Astrocyte of the spinal cord (primary cell): ENCODE measurements around the gene DDX46.
"Not testable (repeated sequence)": the region's sequence is repeated elsewhere in the genome, so short reads cannot be mapped to it uniquely, and the experiment has no call there.

Experiments
- DNase-seq: peaks from one replicate; pipeline ENCODE4 v3.0.0; 2011; ENCODE audit warnings: low read depth, low spot score
- H3K4me3 ChIP-seq: 2 replicates; pipeline ENCODE4 v1.5.1; 2011; ENCODE audit warnings: low read depth, mild to moderate bottlenecking, low read length, moderate library complexity
- CTCF ChIP-seq: IDR thresholded peaks from 2 replicates; pipeline ENCODE4 v1.5.1; 2012; ENCODE audit warnings: low read depth, mild to moderate bottlenecking, low read length, inconsistent platforms
- in situ Hi-C: cut with HindIII; loops from 2 replicates; pipeline ENCODE4 v1.10.0; 2017; ENCODE audit warnings: low sequenced_read_pairs

DDX46 gene, protein sequence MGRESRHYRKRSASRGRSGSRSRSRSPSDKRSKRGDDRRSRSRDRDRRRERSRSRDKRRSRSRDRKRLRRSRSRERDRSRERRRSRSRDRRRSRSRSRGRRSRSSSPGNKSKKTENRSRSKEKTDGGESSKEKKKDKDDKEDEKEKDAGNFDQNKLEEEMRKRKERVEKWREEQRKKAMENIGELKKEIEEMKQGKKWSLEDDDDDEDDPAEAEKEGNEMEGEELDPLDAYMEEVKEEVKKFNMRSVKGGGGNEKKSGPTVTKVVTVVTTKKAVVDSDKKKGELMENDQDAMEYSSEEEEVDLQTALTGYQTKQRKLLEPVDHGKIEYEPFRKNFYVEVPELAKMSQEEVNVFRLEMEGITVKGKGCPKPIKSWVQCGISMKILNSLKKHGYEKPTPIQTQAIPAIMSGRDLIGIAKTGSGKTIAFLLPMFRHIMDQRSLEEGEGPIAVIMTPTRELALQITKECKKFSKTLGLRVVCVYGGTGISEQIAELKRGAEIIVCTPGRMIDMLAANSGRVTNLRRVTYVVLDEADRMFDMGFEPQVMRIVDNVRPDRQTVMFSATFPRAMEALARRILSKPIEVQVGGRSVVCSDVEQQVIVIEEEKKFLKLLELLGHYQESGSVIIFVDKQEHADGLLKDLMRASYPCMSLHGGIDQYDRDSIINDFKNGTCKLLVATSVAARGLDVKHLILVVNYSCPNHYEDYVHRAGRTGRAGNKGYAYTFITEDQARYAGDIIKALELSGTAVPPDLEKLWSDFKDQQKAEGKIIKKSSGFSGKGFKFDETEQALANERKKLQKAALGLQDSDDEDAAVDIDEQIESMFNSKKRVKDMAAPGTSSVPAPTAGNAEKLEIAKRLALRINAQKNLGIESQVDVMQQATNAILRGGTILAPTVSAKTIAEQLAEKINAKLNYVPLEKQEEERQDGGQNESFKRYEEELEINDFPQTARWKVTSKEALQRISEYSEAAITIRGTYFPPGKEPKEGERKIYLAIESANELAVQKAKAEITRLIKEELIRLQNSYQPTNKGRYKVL

GRCh38 chr5:134758504-134759341 lies at the start of gene DDX46:
Gene DDX46 (plus strand): TSS chr5:134758779. CDS start chr5:134758939, 160 bp downstream.
- in situ Hi-C loops = no loop called here
- peak; percentile 75 for TF ChIP-seq CTCF

DNA sequence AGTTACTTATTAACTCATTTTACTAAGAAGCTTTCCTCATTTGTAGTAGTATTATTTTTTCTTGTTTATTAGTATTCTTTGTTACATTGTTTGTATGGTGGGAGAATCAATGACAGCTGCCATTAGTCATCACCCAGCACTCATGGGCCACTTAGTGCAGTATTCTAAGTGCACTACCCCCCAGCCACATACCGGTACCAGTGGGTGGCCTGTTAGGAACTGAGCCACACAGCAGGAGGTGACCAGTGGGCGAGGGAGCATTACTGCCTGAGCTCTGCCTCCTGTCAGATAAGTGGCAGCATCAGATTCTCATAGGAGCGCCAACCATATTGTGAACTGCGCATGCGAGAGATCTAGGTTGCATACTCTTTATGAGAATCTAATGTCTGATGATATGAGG lies 44.5 kb upstream of the DDX46 start:
- no peak for TF ChIP-seq CTCF
- no peak for DNase-seq
- no peak overlapping the region for H3K4me3 ChIP-seq
- in situ Hi-C loops = no loop called here

More at GRCh38 chr5:134758504-134759341, at the start of gene DDX46:
- DNase-seq = peak; percentile 94
- H3K4me3 ChIP-seq = peak within 1 kb of the TSS; percentile 84

GRCh38 chr5:134714541-134714940 lies 44.0 kb upstream of the DDX46 start:
- no peak for TF ChIP-seq CTCF
- no peak overlapping the region for H3K4me3 ChIP-seq
- DNase-seq = no peak
- in situ Hi-C loops = no loop called here

- DNase-seq, H3K4me3 ChIP-seq, in situ Hi-C loops: not testable (repeated sequence)
Measured at GRCh38 chr5:134715466-134715865, 43.1 kb upstream of the DDX46 start.

- DNase-seq = no peak
- in situ Hi-C loops = no loop called here
- no peak overlapping the region for H3K4me3 ChIP-seq
- TF ChIP-seq CTCF = no peak
Measured at GRCh38 chr5:134724872-134725271, 33.7 kb upstream of the DDX46 start.

DNA sequence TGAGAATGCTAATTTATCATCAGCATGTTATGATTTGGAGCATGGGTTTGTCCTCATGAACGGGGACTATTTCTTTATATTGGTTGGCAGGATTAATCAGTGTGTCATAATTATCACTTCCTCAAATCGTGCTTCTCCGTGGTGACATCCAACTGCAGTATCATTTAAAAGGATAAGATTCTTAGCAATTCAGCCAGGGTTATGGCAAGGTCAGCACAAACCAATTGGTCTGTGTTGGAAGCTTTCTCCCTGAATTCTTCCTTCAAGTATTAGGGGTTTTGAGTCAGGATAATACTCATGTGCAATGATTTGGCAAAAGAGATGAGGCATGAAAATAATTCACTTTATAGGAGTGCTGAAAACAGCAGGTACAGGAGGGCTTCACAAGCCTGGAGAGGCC lies 25.8 kb upstream of the DDX46 start:
- TF ChIP-seq CTCF = no peak
- no peak overlapping the region for H3K4me3 ChIP-seq
- no peak for DNase-seq
- in situ Hi-C loops = no loop called here
